NCI-H2171 (cell line): ENCODE measurements around the gene EMSY.
A peak's percentile ranks its signal among the peaks of the same experiment; 100 is the strongest.
"Not testable (repeated sequence)": the region's sequence is repeated elsewhere in the genome, so short reads cannot be mapped to it uniquely, and the experiment has no call there.

Experiments used
- DNase-seq: peaks from one replicate; lab custom pipeline; 2025; lab: John Stamatoyannopoulos, UW

The EMSY gene, protein sequence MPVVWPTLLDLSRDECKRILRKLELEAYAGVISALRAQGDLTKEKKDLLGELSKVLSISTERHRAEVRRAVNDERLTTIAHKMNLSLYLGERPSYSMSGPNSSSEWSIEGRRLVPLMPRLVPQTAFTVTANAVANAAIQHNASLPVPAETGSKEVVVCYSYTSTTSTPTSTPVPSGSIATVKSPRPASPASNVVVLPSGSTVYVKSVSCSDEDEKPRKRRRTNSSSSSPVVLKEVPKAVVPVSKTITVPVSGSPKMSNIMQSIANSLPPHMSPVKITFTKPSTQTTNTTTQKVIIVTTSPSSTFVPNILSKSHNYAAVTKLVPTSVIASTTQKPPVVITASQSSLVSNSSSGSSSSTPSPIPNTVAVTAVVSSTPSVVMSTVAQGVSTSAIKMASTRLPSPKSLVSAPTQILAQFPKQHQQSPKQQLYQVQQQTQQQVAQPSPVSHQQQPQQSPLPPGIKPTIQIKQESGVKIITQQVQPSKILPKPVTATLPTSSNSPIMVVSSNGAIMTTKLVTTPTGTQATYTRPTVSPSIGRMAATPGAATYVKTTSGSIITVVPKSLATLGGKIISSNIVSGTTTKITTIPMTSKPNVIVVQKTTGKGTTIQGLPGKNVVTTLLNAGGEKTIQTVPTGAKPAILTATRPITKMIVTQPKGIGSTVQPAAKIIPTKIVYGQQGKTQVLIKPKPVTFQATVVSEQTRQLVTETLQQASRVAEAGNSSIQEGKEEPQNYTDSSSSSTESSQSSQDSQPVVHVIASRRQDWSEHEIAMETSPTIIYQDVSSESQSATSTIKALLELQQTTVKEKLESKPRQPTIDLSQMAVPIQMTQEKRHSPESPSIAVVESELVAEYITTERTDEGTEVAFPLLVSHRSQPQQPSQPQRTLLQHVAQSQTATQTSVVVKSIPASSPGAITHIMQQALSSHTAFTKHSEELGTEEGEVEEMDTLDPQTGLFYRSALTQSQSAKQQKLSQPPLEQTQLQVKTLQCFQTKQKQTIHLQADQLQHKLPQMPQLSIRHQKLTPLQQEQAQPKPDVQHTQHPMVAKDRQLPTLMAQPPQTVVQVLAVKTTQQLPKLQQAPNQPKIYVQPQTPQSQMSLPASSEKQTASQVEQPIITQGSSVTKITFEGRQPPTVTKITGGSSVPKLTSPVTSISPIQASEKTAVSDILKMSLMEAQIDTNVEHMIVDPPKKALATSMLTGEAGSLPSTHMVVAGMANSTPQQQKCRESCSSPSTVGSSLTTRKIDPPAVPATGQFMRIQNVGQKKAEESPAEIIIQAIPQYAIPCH (N-terminal part only)

DNA sequence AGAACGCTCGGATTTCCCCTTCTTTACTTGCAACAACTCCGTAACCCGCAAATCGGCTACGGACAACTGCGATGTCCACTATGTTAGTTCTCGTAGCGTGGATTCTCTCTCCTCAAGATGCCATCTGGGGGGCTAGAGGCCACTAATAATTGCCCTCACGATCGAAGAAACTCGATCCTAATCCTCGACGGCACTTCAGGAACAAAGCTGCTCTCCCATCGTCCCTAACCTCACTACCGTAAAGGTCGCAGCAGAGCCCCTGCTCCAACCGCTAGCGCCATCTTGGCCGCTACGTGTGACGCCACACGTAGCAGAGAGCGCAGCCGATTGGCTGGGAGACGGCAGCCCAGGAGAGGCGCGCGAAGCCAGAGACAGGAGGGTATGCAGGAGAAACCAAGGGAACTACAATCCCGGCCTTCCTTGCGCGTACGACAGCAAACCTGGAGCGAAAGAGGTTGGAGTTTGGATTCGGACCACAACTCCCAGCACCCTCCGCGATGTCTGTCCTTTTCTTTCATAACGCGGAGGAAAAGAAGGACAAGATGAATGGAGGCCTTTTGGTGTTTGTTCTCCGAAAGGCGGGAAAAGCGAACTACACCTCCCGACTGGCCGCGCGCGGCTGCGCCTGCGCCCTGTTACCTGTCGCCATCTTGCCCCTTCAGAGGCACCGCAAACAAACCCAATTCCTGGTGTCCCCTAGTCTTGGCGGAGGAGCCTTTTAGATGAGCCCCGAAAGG, at the start of gene EMSY:
EMSY (plus strand) TSS at position 635 of the 737 bp plus-strand sequence. CDS start 1,921 bp downstream, outside the sequence.
- peak; percentile 86 for DNase-seq

DNA sequence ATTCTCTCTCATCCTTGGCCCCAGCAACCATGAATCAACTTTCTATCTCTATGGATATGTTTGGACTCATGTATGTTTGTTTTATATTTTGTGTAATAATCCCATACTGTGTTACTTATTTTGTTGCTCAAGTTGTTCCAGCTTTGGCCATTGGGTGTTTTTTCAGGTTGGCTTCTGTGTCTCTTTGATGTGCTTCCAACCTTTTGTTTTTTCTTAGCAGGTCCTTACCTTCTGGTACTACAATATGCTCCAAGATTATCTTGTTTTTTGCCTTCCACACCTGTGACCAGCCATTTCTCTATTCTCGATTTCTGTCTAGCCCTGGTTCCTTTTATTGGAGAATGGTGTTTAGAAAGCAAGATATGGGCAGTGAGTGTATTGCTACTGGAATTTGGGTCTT, 49.5 kb upstream of the EMSY start:
- no peak for DNase-seq

DNA sequence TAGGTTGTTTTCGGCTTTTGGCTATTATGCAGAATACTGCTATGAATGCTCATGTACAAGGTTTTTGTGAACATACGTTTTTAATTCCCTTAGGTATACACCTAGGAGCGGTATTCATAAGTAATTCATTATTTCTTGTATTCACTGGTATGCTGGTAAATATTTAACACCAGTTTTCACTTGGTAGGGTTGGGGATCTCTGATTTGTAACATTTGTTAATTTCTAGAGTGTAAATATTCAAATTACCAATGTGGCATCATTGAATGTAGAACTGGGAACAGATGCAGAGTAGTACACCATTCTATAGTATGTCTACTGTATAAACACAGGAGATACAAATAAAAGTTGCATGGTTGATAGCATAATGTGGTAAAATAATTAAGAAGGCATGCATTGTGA, 47.4 kb upstream of the EMSY start:
- no peak for DNase-seq

DNA sequence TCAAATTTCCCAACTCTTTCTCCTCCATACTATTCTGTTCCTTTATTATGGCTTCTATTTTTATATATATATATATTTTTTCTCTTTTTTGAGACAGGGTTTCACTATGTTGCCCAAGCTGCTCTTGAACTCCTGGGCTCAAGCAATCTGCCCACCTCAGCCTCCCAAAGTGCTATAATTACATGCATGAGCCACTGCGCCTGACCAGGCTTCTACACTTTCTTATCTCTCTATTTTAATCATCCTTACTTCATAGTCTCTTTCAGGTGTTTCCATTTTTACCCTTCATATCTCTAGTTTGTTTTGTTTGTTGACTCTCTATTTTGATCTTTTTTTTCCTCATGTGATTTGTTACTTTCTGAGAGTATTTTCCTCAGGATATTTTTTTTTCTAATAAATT, 43.9 kb upstream of the EMSY start:
- no peak for DNase-seq

DNA sequence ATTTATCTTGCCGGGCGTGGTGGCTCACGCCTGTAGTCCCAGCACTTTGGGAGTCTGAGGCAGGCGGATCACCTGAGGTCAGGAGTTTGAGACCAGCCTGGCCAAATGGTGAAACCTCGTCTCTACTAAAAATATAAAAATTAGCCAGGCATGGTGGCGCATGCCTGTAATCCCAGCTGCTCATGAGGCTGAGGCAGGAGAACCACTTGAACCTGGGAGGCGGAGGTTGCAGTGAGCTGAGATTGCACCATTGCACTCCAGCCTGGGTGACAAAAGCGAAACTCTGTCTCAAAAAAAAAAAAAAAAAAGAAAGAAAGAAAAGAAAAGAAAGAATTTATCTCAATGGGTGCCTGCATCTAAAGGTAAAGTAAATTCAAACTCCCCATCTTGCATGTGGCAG, 43.3 kb upstream of the EMSY start:
- DNase-seq: not testable (repeated sequence)

DNA sequence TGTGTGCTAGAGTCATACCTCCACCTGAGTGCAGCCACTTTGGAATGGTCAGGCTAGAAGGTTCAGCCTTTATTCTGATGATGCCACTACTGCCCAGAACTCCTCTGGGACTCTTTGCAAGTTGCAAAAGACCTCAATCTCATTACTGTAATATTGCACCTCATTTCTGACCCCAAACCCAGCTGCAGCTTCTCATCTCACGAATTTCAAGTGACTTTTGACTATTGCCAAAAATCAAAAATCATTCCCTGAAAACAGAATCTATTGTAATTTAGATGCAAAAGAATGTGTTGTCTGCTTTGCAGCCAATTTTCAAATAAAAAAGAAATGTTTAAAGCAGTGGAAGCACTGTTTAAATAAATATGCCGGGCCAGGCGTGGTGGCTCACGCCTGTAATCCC, 38.5 kb upstream of the EMSY start:
- no peak for DNase-seq

DNA sequence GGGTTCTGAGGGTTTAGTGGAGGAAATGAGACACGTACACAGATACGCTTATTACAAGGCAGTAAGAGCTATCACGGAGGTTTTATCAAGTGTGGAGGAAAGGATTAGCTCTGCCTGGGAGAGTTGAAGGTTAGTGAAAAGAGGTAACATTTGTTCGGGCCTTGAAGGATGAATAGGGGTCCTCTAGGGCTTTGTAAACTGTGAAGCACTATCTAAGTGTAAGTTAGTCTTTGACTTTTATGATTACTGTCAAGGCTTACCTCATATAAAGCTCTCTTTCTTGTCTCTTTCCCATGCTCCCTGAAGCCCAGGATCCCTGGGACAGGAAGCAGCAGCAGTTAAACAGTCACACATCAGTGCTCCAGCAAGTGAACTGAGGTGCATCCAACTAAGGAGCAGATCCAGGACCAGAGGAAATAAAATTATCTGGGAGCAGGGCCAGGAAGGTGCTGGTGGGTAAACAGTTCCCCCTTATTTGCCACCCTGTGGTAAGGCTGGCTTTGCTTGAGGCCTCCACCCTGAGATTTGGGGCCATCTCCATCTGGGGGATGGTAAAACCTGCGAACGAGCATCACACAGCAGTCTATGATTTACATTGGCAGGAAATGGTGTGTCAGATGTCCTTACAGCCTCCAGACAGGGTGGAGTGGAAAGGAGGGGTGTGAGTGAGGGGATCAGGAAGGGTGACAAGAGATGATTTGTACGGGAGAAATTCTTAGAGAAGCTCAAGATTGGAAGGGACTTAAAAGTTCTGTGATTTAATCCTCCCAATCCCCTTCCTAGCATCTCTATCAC, 36.5 kb upstream of the EMSY start:
- DNase-seq: no peak

DNA sequence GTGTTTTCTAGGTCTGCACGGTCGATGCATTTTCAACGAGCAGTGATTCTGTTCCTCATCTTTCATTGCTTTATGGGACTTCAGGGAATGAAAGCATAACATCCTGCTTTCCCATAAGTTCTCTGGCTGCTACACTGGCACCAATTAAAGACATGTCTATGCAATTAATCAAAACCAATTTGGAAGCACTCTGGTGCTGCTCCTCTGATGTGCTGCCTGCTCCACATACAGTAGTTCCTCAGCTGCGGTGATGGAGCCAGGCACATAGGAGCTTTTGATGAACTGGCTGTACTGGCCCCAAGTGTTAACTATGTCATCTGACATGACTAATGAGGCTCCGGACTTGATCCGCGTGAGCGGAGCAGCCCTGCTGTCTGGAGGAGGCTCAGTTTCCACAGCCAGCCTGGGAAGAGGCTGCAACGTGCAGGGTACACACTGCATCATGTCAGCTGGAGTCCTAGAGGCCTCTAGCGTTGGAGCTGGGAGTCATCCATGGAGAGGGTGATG, 33.9 kb upstream of the EMSY start:
- DNase-seq: no peak

DNA sequence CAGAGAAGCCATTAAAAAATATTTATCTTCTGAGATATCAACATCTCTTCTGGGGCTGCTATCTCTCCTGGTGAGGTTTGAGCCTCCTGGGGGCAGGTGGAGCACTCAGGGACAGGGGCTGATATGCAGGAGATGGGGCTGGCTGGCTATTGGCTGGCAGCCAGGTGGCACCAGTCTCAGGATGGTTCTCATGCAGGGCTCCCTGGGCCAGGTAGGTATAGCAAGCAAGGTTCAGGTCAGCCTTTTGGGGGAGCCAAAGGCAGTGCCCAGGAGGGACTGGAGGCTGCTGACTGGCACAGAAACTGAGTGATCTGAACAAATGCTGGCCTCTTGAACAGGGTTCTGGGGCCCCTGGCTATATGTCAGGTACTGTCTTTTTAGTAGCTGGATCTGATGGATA, 29.7 kb upstream of the EMSY start:
- DNase-seq: no peak

DNA sequence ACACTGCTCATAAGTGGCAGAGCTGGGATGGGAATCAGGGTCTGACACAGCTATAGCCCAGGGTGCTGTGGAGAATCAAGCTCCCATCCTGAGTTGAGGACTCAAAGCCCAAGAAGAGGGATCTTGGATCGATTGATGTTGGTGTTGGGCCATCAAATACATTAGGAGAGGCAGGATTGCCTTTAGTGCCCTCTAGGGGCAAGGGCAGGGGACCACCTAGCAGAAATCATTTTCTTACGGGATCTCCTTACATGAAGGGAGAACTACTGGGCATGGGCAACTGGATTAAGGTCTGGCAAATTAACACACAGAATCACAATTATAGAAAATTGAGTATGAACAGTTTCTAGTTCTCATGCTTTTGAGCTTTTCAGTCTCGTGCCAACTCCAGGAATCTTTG, 24.9 kb upstream of the EMSY start:
- no peak for DNase-seq

DNA sequence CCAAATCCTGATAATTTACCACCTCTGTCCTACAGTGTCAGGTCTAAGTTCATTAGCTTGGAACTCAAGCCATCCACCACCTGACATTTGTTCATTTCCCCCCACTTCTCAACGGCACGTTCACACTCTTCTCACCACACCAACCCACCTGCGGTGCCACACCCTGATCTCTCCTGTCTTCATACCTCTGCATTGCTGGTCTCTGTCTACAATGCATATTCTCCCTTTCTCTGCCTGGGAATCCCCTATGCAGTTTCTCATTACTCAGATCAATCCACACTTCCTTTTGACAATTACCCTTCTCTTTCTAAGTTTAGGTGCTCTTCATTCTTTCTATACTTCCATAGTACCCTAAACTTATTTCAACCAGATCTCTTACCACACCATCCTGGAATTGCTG, 20.4 kb upstream of the EMSY start:
- DNase-seq: no peak

DNA sequence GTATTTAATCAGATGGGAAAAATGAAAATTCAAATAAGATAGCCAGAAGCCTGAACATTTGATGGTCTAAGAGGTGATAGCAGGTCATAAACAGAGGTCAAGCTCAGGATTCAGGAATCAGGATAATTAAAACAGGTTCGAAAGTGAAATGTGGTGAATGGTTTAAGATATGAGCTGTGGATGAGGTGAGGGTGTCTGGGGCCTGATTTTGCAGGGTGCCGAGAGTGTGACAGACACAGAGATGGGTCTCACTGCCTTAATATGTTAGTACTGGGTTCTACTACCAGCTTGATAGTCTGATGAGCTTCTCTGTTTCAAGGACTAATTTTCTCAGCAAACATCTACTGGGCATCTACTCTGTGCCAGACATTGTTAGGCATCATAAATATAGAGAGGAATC, 19.9 kb upstream of the EMSY start:
- no peak for DNase-seq

DNA sequence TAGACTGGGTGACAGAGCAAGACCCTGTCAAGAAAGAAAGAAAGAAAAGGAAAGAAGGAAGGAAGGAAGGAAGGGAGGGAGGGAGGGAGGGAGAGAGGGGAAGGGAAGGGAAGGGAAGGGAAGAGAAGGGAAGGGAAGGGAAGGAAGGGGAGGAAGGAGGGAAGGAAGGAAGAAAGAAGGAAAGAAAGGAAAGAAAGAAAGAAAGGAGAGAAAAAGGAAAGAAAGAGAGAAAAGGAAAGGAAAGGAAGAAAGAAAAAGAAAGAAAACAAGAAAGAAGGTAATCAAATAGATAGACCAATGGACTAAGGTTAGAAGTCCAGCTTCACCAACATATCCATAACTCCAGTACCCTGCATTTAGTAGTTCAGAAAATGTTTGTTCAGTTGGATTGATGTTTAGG, 18.2 kb upstream of the EMSY start:
- no peak for DNase-seq

DNA sequence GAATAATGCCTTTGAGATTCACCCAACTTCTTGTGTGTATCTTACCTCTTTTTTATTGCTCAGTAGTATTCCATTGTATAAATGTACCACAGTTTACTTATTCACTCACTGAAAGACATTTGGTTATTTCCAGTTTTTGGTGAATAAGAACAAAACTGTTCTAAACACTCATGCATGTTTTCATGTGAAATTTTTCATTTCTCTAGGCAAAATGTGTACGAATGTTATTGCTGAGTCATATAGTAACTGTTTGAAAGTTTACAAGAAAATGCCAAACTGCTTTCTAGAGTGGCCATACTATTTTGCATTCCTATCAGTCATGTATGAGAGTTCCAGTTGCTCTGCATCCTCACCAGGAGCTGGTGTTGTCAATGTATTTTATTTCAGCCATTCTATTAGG, 8.8 kb upstream of the EMSY start:
- DNase-seq: no peak

DNA sequence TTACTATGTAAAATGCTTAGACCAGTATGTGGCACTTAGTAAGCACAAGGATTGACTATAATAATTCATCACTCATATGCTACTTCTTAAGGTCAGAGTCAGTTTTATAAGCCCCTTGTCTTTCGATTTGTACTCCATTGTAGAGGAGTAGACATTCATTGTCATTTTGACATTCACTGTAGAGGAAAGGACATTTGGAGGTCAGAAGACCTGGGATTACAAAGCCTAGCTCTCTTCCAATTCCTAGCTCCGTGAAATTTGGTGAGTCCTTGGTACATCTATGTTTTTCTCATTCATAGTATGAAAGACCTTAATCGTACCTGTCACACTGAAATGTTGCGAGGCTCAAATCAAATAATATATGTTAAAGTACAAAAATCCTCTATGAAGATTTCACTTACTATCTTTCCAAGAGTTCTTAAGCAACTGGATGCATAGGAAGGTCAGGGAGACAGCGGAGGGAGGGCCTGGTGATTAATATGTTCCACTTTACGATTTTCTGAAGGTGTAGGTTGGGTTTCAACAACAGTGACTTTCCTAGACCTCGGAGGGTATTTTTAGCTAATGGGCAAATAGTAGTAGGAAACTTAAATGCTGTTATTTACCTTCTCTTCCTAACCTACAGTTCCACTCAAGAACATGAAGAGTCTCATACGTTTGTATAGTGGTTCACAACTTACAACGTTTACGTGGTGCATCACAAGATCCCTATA, 1.4 kb upstream of the EMSY start:
- DNase-seq: no peak

DNA sequence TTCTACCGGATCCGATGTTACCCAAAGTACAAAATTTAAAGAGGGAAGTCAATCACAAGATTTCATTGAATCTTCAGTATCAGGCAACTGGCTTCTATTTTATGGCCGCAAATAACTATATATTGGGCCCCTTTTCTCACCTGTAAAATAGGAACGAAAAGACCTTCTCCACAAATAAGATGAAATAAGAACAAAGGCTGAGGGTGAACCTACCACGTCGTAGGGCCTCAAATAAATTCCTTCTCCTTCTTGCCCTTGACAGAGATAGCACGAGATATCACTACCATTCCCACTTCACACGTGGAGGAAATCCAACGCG, 794 bp upstream of the EMSY start:
- DNase-seq: peak; percentile 16

DNA sequence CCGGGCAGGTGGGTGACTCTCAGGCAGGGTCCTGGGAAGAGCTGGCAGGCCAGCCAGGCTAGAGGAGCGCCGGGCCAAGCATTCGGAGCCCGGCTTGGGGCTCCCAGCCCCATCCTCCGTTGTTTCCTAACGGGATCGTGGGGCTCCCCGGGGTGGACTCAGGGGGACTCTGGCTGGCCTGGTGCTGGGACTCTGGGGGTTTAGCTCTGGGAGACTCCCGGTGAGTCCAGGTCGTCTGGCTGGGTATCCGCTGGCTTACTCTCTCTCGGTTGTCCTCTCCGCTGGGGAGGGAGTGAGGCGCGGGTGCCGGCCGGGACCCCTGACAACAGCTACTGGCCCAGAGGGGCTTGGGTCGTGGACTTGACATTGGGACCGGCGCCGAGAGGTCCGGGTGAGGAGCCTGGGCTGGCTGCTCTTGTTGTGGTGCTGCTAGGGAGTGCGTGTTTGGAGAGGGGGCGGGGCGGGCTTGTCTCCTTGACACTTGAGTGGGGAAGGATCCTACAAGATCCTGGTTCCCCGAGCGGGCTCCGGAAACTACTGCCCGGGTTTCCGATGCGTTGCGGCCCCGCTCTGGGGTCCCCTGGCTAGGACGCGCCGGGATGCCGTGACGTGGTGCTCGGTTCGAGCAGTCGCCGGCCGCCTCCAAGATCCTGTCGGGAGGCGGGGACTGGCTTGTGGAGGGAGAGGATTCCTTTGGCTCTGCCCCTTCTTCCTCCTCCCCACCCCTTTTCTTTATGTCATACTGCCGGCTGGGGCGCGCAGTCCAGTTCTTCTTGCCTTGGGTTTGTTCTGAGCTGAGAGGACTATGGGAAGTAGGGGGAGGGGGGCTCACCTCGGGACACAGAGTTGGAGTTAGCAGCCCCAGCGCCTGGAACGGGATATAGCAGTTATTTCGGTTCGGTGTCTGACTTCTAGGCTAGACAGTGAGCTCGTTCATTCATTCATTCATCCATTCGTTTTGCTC, 585 bp downstream of the EMSY start:
- peak; percentile 16 for DNase-seq

DNA sequence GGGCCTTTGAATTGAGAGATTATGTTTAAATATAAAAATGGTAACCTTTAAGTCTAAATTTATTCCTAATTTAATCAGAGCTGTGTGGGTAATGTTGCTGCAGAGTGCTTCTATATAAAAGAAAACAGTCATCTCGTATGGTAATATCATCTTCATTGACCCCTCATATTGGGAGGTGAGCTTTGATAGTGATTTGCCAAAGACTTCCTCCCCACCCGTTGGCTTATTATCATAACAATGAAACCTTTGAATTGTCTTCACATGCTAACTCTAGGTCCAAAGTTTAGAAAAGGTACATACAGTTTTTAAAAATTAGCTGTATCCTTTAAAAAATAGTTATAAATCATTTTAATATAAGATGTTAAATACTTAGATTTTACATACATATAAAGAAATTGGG, 3.7 kb downstream of the EMSY start:
- no peak for DNase-seq

DNA sequence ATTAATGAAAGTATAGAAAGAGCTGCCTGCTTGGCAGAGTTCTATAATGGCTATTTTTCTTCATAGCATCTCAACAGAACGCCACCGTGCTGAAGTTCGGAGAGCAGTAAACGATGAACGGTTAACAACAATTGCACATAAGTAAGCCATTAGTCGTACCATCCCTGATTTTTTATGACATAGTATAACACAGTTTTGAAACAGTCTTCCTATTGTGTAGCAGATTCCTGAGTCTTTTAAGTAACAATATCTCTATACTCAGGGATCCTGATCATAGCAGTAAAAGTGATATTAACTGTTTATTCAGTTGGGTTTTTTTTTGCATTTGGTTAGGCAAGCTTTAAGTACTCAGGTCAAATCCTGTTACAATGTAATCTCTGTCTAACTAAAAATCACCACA, 8.4 kb downstream of the EMSY start:
- no peak for DNase-seq
